ENCODE data around the gene PNPO.
A peak's percentile ranks its signal among the peaks of the same experiment; 100 is the strongest.

The PNPO gene

DNA sequence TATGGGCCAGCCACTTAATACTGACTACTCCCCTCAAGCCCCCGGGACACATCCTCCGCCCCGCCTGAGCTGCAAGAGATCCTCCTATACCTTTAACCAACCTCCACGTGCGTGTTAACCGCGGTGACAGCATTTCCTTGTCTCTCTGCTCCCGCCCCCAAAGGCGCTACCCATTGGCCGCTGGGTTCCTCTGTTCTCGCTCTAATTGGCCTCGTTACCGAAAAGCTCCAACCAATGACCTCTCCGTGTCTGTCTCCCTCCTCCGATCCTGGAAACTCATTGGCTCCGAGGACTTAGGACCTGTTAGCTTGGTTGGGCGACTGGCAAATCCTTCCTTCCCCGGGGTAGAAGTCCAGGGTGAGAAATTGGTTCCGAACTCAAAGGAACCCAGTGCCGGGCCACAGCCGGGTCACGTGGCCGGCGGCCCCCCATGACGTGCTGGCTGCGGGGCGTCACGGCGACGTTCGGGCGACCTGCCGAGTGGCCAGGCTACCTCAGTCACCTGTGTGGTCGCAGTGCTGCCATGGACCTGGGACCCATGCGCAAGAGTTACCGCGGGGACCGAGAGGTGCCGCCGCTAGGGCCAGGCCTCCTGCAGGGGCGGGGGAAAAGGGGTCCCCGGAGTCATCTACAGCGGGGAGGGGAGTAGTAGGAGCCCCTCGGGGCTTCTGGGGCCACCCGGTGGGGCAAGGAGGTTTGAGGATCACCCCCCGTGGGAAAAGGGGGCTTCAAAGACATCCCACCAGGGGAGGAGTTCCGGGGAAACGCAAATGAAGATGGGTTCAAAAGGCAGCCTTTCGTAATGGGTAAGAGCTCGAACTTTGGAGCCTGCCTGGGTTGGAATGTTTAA lies at the start of gene PNPO:
Gene PNPO, plus strand, starts transcription at position 326 of the 850 bp plus-strand sequence. Its CDS starts 105 bp downstream, at position 431.
- peak; percentile 99 for DNase-seq (ENCODE audit: low spot score)

DNA sequence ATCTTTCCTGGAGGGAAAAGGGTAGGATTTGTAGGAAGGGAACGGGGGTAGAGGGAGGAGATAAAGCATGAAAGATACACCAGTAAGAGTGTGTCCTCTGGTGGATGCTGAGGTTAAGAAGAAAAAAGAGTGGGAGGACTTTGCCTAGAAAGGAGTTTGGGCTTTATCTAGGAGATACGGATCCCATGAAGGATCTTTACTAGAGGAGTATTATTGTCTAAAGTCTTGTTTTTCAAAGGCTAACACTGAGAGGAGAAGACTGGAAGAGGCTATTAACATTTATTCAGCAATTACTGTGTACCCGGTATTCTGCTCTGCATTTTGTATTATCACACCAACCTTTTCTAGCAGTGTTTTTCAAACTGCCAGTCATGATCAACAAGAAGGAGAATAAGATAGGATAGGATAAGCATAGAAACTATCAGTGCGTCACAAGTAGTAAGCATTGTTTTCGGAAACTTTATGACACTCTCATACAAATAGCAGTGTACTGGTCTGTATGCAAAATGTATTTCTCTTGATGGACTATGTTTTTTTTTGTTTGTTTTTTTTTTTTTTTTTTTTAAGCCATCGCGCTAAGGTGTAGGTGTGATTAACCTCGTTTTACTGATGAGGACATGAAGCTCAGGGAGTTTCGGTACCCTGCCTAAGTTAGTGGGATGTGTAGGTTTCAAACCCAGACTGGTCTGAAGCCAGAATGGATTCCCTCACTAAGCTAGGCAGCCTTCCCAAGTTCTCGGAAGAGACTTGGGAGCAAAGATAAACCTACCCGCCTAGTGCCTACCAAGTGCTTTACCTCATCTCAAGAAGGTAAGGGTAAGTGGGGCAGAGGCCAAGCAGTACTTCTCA lies 46.6 kb upstream of the PNPO start:
- no peak for DNase-seq (ENCODE audit: low spot score)

DNA sequence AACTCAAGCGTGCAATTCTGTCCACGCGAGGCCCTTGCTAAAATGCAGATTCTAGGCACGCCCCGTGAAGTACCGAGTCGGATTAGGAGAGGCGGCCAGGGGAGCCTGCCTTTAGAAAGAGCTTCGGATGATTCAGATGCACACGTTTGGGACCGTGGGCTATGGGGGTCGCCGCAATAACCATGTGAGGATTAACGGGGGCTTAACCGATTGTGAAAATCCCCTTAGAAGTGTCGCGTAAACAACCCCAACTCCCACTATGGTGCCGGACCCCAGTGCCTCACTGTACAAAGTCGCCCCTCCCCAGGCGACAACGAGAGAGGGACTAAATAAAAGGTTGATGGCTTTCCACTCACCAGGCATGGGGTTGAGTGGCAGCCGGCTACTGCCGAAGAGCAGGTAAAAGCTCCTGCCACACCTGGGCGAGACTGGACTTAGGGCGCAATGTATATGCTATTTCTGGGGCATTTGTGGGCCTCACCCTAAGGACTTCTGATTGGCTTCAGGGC lies 46.0 kb upstream of the PNPO start:
- DNase-seq (ENCODE audit: low spot score), result peak; percentile 9

GRCh38 chr17:47895856-47896671 lies 45.3 kb upstream of the PNPO start, which contains the start of gene SP2:
TSS of gene SP2 (plus strand) at chr17:47896236. CDS start at chr17:47896287, 51 bp downstream.
- DNase-seq (ENCODE audit: low spot score), result peak; percentile 100

DNA sequence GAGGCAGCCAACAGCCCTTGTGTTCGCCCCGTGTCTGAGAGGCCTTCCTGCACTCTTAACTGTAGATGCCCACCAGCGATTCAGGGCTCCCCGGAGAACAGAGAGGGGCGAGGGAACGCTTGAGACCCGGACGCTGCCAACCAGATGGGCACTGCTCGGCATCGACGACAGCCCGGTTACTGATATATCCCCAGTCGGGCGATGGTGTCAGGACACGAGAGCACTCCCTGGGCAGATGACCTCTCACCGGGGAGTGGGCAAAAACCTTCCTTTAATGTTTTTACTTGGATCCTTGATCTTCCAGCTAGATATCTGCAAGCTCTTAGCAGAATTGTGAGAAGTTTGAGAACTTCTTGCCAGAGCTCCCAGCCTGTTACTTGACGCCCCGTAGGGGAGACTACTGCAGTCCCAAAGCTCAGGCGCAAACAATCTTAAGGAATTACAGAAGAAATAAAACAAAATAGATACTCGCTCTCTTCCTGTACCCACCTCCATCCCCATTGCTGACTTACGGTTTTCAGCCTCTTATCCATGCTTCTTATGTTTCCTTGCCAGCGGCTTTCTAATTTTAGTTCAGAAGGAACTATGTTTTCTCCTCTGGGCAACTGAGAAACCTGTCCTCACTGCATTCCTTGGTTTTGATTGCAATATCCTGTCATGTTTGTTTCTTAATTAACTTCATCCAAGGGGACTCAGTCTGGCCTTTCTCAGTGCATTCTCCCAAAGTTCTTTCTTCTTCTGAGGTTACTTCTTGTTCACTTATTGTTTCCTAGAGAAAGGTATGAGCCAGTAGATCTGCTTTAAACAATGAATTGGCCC lies 44.5 kb upstream of the PNPO start:
- no peak for DNase-seq (ENCODE audit: low spot score)

DNA sequence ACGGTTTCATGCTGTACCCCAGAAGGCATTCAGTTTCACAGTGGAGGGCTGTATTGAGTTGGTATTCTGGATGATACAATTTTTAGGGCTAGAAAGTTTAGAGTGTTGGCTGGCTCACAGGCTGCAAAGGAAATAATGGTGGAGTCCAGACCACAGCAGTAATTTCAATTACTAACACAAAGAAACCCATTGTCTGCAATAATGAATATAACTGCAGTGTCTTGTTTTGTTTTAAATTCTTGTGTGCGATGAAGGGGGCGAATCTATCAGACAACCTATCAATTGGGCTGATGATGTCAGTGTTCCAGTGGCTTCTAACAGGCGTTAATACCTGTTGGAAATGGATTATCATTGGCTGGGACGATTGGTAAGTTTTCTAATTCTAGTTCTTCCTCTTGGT lies 43.8 kb upstream of the PNPO start:
- DNase-seq (ENCODE audit: low spot score), result no peak

DNA sequence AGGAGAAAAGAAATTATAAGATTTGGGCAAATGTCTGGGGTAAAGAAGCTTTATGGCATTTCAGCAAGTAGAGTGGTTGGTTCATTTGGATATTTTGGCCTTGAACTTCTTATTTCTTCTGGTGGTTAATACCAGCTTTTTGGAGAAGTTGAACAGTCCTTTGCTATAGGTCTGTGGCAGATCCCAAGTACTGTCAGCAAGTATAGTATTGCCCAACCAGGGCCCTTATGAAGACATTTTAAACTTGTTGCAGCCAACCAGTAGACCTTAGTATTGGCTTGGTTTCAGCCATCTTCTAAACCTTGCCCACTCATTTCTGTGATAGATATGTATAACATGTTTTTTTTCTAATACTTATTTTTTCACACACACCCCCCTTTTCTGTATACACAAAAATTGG lies 43.1 kb upstream of the PNPO start:
- no peak for DNase-seq (ENCODE audit: low spot score)

DNA sequence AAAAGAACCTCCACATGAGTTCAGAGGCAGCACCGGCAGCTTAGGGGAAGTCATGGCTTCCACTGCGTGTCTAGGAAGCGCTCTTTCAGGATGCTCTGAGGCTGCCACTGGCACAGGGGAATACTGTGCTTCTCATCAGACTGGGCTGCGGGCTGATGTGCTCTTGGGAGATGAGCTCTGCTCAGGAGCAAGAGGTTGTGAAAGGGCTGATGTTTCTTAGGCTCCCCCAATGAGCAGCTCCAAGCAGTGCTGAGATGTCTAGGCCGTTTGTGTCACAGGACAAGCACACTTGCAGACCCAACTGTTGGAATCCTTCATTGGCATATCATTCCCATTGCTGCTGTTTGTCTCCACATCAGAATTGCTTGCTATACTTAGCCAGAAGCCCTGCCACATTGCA lies 41.7 kb upstream of the PNPO start:
- no peak for DNase-seq (ENCODE audit: low spot score)

- no peak for DNase-seq (ENCODE audit: low spot score)
These were observed 39.9 kb upstream of the PNPO start for GRCh38 chr17:47901423-47901822.

GRCh38 chr17:47902039-47902744 lies 39.2 kb upstream of the PNPO start:
- no peak for DNase-seq (ENCODE audit: low spot score)

DNA sequence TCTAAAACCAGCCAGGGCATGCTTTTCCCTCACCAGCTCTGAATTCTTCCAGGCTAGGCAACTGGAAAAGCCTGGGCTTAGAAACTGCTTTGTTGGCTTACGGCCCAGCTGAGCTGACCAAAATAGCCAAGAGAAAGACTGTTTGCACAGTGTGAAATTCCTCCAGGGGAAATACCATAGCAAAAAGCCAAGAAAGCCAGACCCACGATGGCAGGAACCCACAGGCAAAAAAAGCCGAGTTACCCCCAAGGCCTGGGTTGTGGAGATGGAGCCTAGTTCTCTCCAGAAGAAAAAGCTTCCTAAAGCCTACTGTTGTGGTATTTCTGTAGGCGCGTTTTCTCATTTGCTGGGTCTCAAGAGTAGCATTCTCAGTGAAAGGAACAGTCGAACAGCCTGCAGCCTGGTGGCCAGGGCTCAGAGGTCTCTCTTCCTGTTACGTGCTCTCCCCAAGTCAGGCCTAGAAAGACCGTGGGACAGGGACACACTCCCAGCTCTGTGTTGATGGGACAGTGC lies 36.1 kb upstream of the PNPO start:
- DNase-seq (ENCODE audit: low spot score), result no peak

DNA sequence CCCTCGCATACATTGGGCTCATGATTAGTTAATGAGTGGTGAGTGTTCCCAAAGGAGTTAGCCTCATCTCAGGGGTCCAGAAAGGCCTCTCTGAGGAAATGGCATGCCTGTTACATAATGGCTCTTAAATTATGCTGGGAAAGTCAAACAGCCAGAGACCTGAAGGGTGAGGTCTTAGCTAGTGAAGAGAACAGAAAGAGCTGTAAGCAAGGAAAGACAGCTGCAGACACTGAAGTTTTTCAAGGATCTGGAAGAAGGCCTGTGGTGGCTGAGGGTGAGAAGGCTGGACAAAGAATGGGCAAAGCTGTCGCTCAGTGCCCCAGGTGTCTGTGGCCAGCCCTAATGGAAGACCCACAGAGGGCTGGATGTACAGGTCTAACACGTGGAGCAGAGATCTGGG lies 34.9 kb upstream of the PNPO start:
- DNase-seq (ENCODE audit: low spot score), result no peak

DNA sequence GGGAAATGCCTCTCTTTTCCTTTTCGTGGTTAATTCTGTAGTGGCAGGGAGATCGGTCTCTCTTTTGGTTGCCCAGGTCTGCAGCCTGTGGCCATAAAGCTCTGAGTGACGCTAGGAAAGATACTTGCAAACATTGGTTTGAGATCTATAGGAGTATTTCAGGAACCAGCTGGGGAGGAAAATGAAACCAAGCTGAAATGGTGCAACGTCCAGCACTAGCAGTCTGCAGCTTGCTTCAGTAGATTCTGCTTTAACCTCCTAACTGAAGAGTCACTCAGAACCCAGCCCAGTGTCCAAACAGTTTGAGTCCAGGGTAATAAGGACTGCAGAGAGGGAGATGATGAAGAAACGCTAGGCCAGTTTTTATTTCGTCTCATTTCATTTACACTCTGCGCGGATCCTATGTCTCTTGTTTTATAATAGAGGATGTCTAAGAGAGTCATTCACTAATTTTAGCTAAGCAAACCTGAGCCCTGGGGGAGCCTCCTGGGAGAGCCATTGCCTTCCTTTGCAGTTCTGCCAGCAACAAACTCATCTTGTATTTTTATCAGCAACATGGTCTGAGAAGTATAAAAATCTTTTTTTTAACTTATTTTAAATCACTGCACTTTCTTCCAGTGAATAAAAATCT lies 33.3 kb upstream of the PNPO start:
- no peak for DNase-seq (ENCODE audit: low spot score)

- no peak for DNase-seq (ENCODE audit: low spot score)
These were observed 28.3 kb upstream of the PNPO start for GRCh38 chr17:47913050-47913449.

GRCh38 chr17:47914306-47914948 lies 26.9 kb upstream of the PNPO start:
- no peak for DNase-seq (ENCODE audit: low spot score)

DNA sequence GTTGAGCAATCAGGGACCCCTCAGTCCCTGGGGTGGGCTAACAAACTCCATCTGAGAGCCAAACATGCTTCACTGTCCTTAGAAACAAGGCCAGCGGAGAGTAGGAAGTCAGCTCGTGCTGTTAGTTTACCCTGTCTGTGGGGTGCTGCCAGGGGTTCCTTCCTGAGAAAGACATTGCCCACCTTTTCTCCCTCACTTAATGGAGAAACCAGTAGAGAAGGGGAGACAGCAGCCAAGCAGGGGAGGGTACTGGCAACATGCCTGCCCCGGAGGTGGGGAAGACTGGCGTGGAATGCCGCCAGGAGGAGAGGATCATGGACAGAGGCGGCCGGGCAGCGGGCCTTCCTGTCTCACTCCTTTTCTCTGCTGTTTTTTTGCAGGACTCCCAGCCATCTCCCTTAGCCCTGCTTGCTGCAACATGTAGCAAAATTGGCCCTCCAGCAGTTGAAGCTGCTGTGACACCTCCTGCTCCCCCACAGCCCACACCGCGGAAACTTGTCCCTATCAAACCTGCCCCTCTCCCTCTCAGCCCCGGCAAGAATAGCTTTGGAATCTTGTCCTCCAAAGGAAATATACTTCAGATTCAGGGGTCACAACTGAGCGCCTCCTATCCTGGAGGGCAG lies 25.5 kb upstream of the PNPO start:
- DNase-seq (ENCODE audit: low spot score), result no peak

GRCh38 chr17:47916489-47917208 lies 24.7 kb upstream of the PNPO start:
- no peak for DNase-seq (ENCODE audit: low spot score)

DNA sequence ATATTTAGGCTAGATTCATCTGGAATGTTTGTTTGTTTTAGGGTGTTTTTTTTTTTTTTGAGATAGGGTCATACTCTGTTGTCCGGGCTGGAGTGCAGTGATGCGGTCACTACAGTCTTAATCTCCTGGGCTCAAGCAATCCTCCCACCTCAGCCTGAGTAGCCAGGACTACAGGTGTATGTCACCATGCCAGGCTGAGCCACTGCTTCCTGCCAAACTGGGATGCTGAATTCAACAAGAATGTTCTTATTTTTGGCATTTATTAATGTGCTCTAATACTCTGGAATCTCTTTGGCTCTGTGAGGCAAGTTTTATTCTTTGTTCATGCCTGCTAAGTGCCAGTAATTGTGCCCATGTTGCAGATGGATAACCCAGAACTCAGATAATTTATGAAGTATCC lies 23.8 kb upstream of the PNPO start:
- no peak for DNase-seq (ENCODE audit: low spot score)
